ENCODE data around the gene AQP6. TPM values are rescaled to one million over a fixed set of nuclear protein-coding genes. Genes with fewer than 3 reads are reported as not detected.

Gene AQP6
- total RNA-seq, 2 donors from 2014 or later, result 0.20 TPM; not detected in 1

DNA sequence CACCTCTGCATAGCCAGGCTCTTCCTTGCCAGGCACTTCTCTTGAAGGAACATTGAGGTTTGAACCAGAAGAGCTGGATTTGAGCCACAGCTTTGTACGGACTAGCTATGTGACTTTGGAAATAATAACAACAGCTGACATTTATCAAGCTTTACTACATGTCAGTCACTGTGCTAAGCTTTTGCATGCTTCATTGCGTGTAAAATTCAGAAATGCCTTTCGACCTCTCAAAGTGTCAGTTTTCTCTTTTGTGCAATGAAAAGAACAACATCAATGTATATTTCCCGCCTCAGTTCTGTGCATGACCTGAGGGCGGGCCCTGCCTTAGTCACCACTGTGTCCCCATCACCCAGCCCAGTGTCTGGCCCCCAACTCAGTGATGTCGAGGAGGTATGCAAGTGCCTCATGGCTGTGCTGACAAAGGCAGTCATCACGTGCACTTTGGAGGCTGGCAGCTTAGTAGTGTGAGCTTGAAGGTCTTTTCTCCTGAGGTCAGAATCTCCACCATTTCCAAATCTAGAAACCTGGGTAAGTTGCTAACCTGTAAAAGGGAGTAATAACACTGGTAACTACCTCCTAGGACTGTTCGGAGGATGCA lies 40.1 kb upstream of the AQP6 start:
- Histone ChIP-seq H3K9ac (ENCODE audit: extremely low read depth, low read length, poor library complexity, severe bottlenecking) (no peak overlapping the region), H3K4me3 (ENCODE audit: low read length) (no peak overlapping the region), H3K36me3 (ENCODE audit: control insufficient read depth, insufficient read depth, low read length) (no peaks in the 10 kb centered on the region), H3K27me3 (ENCODE audit: control insufficient read depth, insufficient read depth, low read length, poor library complexity, severe bottlenecking) (peaks cover 12% of the 10 kb centered on the region), H3K4me1 (ENCODE audit: control insufficient read depth, insufficient read depth, low read length) (no peaks in the 10 kb centered on the region), H3K27ac (ENCODE audit: low read depth, low read length) (no peak overlapping the region), H3K9me3 (ENCODE audit: control insufficient read depth, low read length) (no peaks in the 10 kb centered on the region)
- TF ChIP-seq, protein P1, sequence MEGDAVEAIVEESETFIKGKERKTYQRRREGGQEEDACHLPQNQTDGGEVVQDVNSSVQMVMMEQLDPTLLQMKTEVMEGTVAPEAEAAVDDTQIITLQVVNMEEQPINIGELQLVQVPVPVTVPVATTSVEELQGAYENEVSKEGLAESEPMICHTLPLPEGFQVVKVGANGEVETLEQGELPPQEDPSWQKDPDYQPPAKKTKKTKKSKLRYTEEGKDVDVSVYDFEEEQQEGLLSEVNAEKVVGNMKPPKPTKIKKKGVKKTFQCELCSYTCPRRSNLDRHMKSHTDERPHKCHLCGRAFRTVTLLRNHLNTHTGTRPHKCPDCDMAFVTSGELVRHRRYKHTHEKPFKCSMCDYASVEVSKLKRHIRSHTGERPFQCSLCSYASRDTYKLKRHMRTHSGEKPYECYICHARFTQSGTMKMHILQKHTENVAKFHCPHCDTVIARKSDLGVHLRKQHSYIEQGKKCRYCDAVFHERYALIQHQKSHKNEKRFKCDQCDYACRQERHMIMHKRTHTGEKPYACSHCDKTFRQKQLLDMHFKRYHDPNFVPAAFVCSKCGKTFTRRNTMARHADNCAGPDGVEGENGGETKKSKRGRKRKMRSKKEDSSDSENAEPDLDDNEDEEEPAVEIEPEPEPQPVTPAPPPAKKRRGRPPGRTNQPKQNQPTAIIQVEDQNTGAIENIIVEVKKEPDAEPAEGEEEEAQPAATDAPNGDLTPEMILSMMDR (conservative IDR thresholded peaks at IDR 0.05), result no peak
- Mint-ChIP-seq H3K4me1 (no peaks in the 10 kb centered on the region), H3K36me3 (ENCODE audit: low read depth) (no peaks in the 10 kb centered on the region), H3K27me3 (ENCODE audit: insufficient read depth) (peaks cover 22% of the 10 kb centered on the region), H3K4me3 (no peak overlapping the region), H3K27ac (no peak overlapping the region), H3K9me3 (no peaks in the 10 kb centered on the region)
- peak; percentile 41 for DNase-seq
- 90 to 91% methylated on average over 5 to 8 of the region's 8 CpGs for WGBS, 2 experiments (ENCODE audit: insufficient coverage in 1 of 2, insufficient read length in 1 of 2)

DNA sequence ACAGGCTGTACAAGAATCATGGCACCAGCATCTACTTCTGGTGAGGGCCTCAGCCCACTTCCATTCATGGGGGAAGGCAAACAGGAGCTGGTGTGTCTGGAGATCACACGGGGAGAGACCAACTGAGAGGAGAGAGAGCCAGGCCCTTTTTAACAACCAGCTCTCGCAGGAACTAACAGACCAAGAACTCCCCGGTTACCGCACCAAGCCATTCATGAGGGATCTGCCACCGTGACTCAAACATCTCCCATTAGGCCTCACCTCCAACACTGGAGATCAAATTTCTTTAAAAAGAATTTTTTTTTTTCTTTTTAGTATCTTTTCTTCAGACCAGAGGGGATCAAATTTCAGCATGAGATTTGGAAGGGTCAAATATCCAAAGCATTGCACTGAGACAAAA lies 39.0 kb upstream of the AQP6 start:
- H3K36me3 ChIP-seq (ENCODE audit: control insufficient read depth, insufficient read depth, low read length), result no peaks in the 10 kb centered on the region
- Mint-ChIP-seq H3K9me3 (no peaks in the 10 kb centered on the region), H3K4me3 (no peak overlapping the region), H3K4me1 (no peaks in the 10 kb centered on the region), H3K27ac (no peak overlapping the region), H3K36me3 (ENCODE audit: low read depth) (no peaks in the 10 kb centered on the region), H3K27me3 (ENCODE audit: insufficient read depth) (peaks cover 10% of the 10 kb centered on the region)
- 68 to 82% methylated on average over 5 of the region's 5 CpGs for WGBS, 2 experiments (ENCODE audit: insufficient coverage in 1 of 2, insufficient read length in 1 of 2)
- no peaks in the 10 kb centered on the region for H3K9me3 ChIP-seq (ENCODE audit: control insufficient read depth, low read length)
- H3K4me3 ChIP-seq (ENCODE audit: low read length), result no peak overlapping the region
- H3K9ac ChIP-seq (ENCODE audit: extremely low read depth, low read length, poor library complexity, severe bottlenecking), result no peak overlapping the region
- H3K4me1 ChIP-seq (ENCODE audit: control insufficient read depth, insufficient read depth, low read length), result no peaks in the 10 kb centered on the region
- TF ChIP-seq, protein P1 (conservative IDR thresholded peaks at IDR 0.05), result no peak
- no peak overlapping the region for H3K27ac ChIP-seq (ENCODE audit: low read depth, low read length)
- H3K27me3 ChIP-seq (ENCODE audit: control insufficient read depth, insufficient read depth, low read length, poor library complexity, severe bottlenecking), result peaks cover 12% of the 10 kb centered on the region
- DNase-seq, result no peak

DNA sequence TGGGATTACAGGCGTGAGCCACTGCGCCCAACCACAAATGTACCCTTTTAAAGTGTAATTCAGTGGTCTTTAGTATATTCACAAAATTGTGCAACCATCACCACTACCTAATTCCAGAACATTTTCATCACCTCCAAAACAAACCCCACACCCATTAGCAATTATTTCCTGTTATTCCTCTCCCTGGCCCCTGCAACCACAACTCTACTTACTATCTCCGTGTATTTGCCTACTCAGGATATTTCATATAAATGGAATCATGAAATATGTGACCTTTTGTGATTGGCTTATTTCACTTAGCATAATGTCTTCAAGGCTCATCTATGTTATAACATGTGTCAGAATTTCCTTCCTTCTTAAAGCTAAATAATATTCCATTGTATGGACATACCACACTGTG lies 38.2 kb upstream of the AQP6 start:
- H3K27ac Mint-ChIP-seq, result no peak overlapping the region
- DNase-seq, result no peak
- H3K4me1 Mint-ChIP-seq, result no peaks in the 10 kb centered on the region
- Histone ChIP-seq H3K9ac (ENCODE audit: extremely low read depth, low read length, poor library complexity, severe bottlenecking) (no peak overlapping the region), H3K9me3 (ENCODE audit: control insufficient read depth, low read length) (no peaks in the 10 kb centered on the region), H3K4me1 (ENCODE audit: control insufficient read depth, insufficient read depth, low read length) (peaks cover 3% of the 10 kb centered on the region), H3K4me3 (ENCODE audit: low read length) (no peak overlapping the region), H3K27ac (ENCODE audit: low read depth, low read length) (no peak overlapping the region), H3K36me3 (ENCODE audit: control insufficient read depth, insufficient read depth, low read length) (no peaks in the 10 kb centered on the region), H3K27me3 (ENCODE audit: control insufficient read depth, insufficient read depth, low read length, poor library complexity, severe bottlenecking) (peaks cover 7% of the 10 kb centered on the region)
- H3K36me3 Mint-ChIP-seq (ENCODE audit: low read depth), result no peaks in the 10 kb centered on the region
- H3K9me3 Mint-ChIP-seq, result no peaks in the 10 kb centered on the region
- no peak overlapping the region for H3K4me3 Mint-ChIP-seq
- WGBS, 2 experiments (ENCODE audit: insufficient coverage in 1 of 2, insufficient read length in 1 of 2), result 80 to 92% methylated on average over 1 to 3 of the region's 3 CpGs
- TF ChIP-seq, protein P1 (conservative IDR thresholded peaks at IDR 0.05), result no peak
- peaks cover 6% of the 10 kb centered on the region for H3K27me3 Mint-ChIP-seq (ENCODE audit: insufficient read depth)

Measured in endodermal cell (in vitro differentiated cells).